SKM-1 (cell line): ENCODE data around the gene PPP1R7.
"Not testable (repeated sequence)": the region's sequence is repeated elsewhere in the genome, so short reads cannot be mapped to it uniquely, and the experiment has no call there.

Source experiments
- DNase-seq: peaks from one replicate; lab custom pipeline; 2025; ENCODE audit not compliant: unreplicated experiment; lab: John Stamatoyannopoulos, UW

PPP1R7 gene

GRCh38 chr2:241193271-241193670 is 43.0 kb downstream of the PPP1R7 start:
- no peak for DNase-seq

GRCh38 chr2:241194811-241195210 is 44.5 kb downstream of the PPP1R7 start:
- DNase-seq: no peak

- DNase-seq: no peak
Observed at GRCh38 chr2:241195506-241196130, 45.4 kb downstream of the PPP1R7 start.

- not testable (repeated sequence) for DNase-seq
Observed at GRCh38 chr2:241197246-241197645, 47.0 kb downstream of the PPP1R7 start.

- no peak for DNase-seq
Observed at GRCh38 chr2:241197947-241198346, 47.7 kb downstream of the PPP1R7 start.

GRCh38 chr2:241198381-241199279 is 48.4 kb downstream of the PPP1R7 start:
- DNase-seq: no peak

GRCh38 chr2:241199286-241199685 is 49.0 kb downstream of the PPP1R7 start:
- no peak for DNase-seq

- no peak for DNase-seq
Observed at GRCh38 chr2:241199897-241200821, 49.9 kb downstream of the PPP1R7 start.

- DNase-seq: peak; percentile 32
Observed at GRCh38 chr2:241200822-241201395, 50.6 kb downstream of the PPP1R7 start.

- no peak for DNase-seq
Observed at GRCh38 chr2:241201445-241202267, 51.4 kb downstream of the PPP1R7 start.

- DNase-seq: no peak
Observed at GRCh38 chr2:241202268-241202585, 52.0 kb downstream of the PPP1R7 start.

GRCh38 chr2:241202681-241203080 is 52.4 kb downstream of the PPP1R7 start:
- no peak for DNase-seq

GRCh38 chr2:241203218-241204009 is 53.1 kb downstream of the PPP1R7 start:
- DNase-seq: no peak

GRCh38 chr2:241204010-241204384 is 53.7 kb downstream of the PPP1R7 start:
- DNase-seq: no peak

- DNase-seq: no peak
Observed at GRCh38 chr2:241204490-241204889, 54.2 kb downstream of the PPP1R7 start.

GRCh38 chr2:241205086-241205485 is 54.8 kb downstream of the PPP1R7 start:
- DNase-seq: no peak

- no peak for DNase-seq
Observed at GRCh38 chr2:241207151-241207550, 56.9 kb downstream of the PPP1R7 start.

- no peak for DNase-seq
Observed at GRCh38 chr2:241207641-241208040, 57.4 kb downstream of the PPP1R7 start.

- no peak for DNase-seq
Observed at GRCh38 chr2:241208058-241208457, 57.8 kb downstream of the PPP1R7 start.

GRCh38 chr2:241209271-241209670 is 59.0 kb downstream of the PPP1R7 start:
- DNase-seq: no peak
